KOPT-K1 (cell line): ENCODE data around the gene TPX2.

ENCODE experiments used
- H3K27ac ChIP-seq: fragments of 200-600 bp; sonication (generic); 2 replicates; pipeline ENCODE4 v1.5.1; 2016; ENCODE audit warnings: antibody characterized with exemption, mild to moderate bottlenecking, low read depth, low read length; ENCODE audit not compliant: poor library complexity, severe bottlenecking
- H3K36me3 ChIP-seq: fragments of 200-600 bp; sonication (generic); 2 replicates; pipeline ENCODE4 v1.5.1; 2017; ENCODE audit warnings: antibody characterized with exemption, mild to moderate bottlenecking, low read length, moderate library complexity; ENCODE audit not compliant: insufficient read depth
- H3K9me3 ChIP-seq: fragments of 200-600 bp; sonication (generic); 2 replicates; pipeline ENCODE4 v1.5.1; 2017; ENCODE audit warnings: antibody characterized with exemption, low read length, mild to moderate bottlenecking; ENCODE audit not compliant: insufficient read depth, poor library complexity, severe bottlenecking

Gene TPX2

GRCh38 chr20:31738729-31739549, at the start of gene TPX2:
Gene TPX2, plus strand, starts transcription at chr20:31739290. Its CDS starts 18,187 bp downstream, at chr20:31757477.
- Histone ChIP-seq H3K27ac (peak within 1 kb of the TSS; percentile 94), H3K36me3 (peaks cover 31% of the 10 kb centered on the region), H3K9me3 (no peaks in the 10 kb centered on the region)

- H3K27ac ChIP-seq = peak overlapping the region; percentile 35
- H3K9me3 ChIP-seq = no peaks in the 10 kb centered on the region
- peaks cover 87% of the 10 kb centered on the region for H3K36me3 ChIP-seq
These were observed 48.9 kb upstream of the TPX2 start for GRCh38 chr20:31690124-31690666.

DNA sequence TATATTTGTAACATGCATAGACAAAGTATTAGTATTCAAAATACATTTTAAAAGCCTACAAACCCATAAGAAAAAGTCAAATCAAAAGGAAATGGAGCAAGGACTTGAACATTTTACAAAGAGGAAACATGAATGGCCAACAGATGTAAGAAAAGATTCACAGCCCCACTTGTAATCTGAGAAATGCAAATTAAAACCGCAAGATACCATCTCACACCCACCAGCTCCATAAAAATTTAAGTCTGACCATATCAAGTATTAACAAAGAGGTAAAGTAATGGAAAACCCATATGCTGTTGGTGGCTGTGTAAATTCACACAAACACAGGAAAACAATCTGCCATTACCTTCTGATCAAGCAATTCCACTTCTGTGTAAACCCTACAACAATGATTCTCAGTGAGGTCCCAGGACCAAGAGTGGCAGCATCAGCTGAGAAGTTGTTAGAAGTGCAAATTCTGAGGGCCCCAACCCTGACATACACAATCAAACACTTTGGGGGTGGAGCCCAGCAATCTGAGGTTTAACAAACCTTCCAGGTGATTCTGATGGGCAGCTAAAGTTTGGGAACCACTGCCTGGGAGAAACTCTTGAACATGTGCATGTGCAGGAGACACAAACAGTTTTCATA, 47.3 kb upstream of the TPX2 start:
- no peaks in the 10 kb centered on the region for H3K9me3 ChIP-seq
- H3K36me3 ChIP-seq = peaks cover 91% of the 10 kb centered on the region
- peak overlapping the region; percentile 53 for H3K27ac ChIP-seq

DNA sequence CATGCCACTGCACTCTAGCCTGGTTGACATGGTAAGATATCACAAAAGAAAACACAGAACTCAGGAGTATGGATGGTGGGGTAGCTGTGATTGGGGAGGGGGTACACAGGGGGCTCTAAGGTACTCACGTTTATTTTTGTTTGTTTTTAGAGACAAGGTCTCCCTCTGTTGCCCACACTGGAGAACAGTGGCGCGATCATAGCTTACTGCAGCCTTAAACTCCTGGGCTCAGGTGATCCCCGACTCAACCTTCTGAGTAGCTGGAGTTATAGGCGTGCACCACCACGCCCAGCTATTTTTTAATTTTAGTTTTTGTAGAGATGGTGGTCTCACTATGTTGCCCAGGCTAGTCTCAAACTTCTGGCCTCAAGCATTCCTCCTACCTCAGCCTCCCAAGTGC, 45.7 kb upstream of the TPX2 start:
- Histone ChIP-seq H3K36me3 (peaks cover 90% of the 10 kb centered on the region), H3K9me3 (no peaks in the 10 kb centered on the region), H3K27ac (no peak overlapping the region)

GRCh38 chr20:31693987-31694661, 45.0 kb upstream of the TPX2 start:
- Histone ChIP-seq H3K27ac (peak overlapping the region; percentile 49), H3K36me3 (peaks cover 91% of the 10 kb centered on the region), H3K9me3 (no peaks in the 10 kb centered on the region)

DNA sequence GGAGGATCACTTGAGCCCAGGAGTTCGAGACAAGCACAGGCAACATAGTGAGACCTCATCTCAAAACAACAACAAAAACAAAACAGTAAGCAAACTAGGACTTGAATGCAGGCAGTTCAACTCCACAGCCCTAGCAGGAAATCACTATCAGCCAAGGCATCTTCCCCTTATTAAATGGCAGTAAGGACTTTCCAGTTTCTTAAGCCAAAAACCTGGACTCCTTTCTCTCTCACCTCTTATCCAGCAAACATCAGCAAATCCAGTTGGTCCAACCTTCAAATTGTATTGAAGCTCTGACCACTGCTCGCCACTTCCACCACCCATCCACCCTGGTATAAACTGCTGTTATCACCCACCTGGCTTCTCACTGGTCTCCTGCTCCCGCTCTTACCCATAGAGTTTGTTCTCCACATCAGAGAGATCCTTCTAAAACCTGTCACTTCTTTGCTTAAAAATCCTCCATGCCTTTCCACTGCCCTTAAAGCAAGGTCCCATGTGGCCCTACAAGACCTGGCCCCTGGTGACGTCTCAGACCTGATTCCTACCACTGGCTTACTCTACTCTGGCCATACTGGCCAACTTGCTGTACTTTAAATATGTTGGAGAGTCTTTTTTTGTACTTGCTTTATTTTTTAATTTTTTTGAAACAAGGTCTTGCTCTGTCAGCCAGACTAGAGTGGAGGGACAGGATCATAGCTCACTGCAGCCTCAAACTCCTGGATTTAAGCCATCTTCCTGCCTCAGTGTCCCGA, 44.1 kb upstream of the TPX2 start:
- peaks cover 91% of the 10 kb centered on the region for H3K36me3 ChIP-seq
- H3K27ac ChIP-seq = peak overlapping the region; percentile 49
- no peaks in the 10 kb centered on the region for H3K9me3 ChIP-seq

DNA sequence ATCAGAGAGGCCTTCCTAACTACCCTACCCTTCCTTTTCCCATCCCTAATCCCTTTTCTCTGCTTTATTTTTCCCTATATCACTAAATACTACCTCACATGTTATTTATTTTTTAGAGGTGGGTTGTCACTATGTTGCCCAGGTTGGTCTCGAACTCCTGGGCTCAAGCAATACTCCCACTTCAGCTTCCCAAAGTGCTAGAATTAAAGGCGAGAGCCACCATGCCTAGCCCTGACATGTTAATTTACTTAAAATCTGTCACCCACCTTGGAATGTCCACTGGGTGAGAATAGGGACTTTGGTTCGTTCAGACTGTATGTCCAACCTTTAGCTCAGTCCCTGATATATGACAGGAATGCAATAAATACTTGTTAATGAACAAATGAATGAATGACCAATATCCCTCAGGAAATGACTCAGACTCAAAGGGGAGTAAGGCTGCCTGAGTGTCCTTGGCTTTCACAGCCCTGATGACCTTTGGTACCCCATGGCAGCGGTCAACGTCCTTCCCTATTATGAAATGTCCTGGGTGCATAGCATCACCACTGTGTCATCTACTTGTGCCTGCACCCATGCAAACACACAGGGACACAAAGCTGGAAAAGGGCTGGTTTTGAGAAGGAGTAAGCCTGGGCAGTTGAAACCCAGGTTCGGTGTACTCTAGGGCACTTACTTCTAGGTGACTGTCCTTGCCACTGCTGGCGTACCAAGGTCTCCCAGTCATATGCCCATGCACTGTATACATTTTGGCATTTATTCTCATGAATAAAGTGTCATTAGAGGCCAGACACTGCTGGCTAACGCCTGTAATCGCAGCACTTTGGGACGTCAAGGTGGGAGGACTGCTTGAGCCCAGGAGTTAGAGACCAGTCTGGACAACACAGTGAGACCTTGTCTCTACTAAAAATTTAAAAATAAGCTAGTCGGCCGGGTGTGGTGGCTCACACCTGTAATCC, 43.0 kb upstream of the TPX2 start:
- Histone ChIP-seq H3K36me3 (peaks cover 92% of the 10 kb centered on the region), H3K9me3 (no peaks in the 10 kb centered on the region), H3K27ac (peak overlapping the region; percentile 49)

DNA sequence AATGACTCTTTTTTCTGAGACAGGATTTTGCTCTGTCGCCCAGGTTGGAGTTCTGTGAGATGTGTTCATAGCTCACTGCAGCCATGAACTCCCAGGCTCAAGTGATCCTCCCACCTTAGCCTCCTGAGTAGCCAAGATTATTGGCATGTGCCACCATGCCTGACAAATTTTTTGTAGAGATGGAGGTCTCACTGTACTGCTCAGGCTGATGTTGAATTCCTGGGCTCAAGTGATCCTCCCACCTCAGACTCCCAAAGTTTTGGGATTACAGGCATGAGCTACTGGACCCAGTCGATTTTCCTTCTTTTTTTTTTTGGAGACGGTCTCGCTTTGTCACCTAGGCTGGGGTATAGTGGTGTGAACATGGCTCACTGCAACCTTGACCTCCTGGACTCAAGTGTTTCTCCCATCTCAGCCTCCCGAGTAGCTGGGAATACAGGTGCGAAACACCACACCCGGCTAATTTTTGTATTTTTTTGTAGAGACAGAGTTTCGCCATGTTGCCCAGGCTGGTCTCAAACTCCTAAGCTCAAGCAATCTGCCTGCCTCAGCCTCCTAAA, 40.8 kb upstream of the TPX2 start:
- H3K9me3 ChIP-seq = no peaks in the 10 kb centered on the region
- peak overlapping the region; percentile 31 for H3K27ac ChIP-seq
- peaks cover 96% of the 10 kb centered on the region for H3K36me3 ChIP-seq

DNA sequence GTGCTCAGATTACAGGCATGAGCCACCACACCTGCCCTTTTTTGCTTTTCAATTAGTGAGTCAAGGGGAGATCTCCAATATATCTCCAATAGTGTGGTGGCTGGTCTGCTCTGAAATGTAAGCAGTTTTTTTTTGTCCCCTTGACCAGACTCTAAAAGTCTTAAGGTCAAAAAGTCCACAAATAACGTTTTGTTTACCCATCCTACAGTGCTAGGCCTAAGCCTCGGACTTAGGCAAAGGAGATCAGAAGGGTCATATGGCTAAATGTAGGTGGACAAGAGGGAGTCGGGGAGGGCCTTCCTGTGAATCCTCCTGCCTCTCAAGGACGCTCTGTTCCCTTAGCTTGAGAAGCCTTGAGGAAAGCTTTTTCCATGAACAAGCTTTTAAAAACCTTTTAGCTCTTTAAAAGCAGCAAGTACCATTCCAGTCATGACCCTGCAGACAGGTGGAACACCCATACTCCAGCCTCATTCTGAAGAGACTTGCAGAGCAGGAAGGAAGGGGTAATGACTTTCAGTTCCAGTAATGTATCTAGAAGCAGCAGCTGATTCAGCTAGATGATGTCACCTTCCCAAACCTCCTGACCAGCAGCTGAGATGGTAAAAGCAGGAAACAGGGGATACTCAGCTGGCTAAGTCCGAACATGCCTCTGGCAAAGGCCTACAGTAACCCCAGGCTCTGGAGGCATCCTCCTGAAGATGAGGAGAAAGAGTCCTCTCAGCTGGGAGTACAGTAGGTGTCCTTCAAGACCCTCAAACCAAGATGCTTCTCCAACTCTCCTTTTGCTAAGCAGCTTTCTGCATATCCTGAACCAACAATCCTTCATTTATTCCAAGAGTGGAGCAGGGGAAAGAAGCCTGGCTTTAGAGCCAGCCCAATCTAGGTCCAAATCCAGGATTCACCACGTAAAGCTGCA, 40.0 kb upstream of the TPX2 start:
- H3K36me3 ChIP-seq = peaks cover 96% of the 10 kb centered on the region
- peak overlapping the region; percentile 31 for H3K27ac ChIP-seq
- H3K9me3 ChIP-seq = no peaks in the 10 kb centered on the region

DNA sequence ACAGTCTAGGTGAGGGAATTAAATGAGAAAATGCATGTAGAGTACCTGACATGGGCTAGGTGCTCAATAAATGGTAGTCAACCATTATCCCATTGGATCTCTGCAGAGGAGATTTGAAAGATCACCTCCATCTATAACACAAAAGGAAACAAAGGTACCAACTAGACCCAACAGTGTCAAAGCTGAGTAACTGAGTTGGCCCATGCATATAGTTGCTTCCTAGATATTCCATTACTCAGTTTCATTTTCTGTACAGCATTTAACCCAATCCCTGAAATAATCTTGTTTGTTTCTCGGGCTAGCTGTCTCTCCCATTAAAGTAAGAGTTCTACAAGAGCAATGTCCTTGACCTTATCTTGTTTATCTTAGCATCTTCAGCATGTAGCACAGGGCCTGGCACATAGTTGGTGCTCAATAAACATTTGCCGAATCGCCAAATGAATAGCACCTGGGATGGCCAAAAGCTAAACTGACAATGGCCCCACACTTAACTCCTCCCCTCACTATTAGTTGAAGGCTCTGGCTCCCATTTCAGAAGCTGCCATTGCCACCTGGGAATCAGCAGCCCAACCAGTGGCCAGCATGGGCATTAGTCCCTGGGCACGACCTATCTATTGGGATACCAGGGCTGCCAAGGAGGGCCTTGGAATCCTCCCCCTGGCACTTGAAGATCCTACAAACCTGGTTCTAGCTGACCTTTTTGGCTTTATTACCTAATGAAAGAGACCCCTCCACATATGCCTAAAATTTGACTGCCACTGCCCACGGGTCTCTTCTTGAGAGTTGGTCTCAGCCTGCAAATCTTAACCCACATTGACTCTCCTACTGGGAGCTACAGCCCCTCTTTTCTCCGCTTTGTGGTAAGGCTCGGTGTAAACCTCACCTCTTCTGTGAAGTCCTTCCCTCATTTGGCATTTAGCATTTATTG, 39.0 kb upstream of the TPX2 start:
- no peaks in the 10 kb centered on the region for H3K9me3 ChIP-seq
- H3K36me3 ChIP-seq = peaks cover 96% of the 10 kb centered on the region
- peak overlapping the region; percentile 31 for H3K27ac ChIP-seq

DNA sequence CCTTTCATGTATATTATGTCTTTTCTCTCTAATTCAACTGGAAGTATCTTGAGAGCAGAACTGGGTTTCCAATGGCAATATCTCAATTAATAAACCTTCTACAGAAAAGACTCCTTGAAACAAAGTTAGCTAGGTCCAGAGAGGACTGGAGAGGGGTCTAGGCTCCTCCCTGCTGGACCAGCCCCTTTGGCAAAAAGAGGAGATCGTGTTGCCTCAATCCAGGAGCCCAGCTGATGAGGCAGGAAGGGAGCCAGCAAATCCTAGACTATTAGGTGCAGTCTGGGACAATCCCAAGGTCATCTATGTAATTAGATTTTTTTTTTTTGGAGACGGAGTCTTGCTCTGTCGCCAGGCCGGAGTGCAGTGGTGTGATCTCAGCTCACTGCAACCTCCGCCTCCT, 38.3 kb upstream of the TPX2 start:
- Histone ChIP-seq H3K9me3 (no peaks in the 10 kb centered on the region), H3K27ac (no peak overlapping the region), H3K36me3 (peaks cover 96% of the 10 kb centered on the region)

DNA sequence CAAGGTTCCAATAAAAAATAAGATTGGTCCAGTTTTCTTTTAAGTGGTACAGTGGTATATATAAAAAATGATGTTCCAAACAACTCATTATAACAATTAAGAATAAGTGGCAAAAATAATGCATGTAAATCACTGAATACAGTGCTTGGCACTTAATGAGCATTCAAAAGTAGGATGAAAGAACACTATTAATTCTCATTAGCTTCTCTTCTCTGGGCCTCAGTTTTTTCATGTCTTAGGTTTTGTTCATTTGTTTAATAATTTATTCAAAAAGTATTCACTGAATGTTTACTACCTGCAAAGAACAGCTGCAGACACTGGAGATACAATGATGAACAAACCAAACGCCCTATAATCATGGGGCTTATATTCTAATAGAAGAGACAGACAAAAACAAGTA, 37.5 kb upstream of the TPX2 start:
- H3K27ac ChIP-seq = no peak overlapping the region
- H3K36me3 ChIP-seq = peaks cover 96% of the 10 kb centered on the region
- no peaks in the 10 kb centered on the region for H3K9me3 ChIP-seq
